Endothelial cell (in vitro differentiated cells): ENCODE data around the gene PDIA5. TPM values are rescaled to one million over a fixed set of nuclear protein-coding genes. Genes with fewer than 3 reads are reported as not detected.

Experiments
- DNase-seq: peaks from one replicate; pipeline ENCODE4 v3.0.0; 2021; ENCODE audit warnings: low spot score
- H3K27ac Mint-ChIP-seq: one replicate; pipeline ENCODE4 v1.8.0; 2021; ENCODE audit warnings: mixed read lengths, inconsistent platforms; ENCODE audit not compliant: unreplicated experiment
- H3K27me3 Mint-ChIP-seq: one replicate; pipeline ENCODE4 v1.8.0; 2021; ENCODE audit warnings: mild to moderate bottlenecking, moderate library complexity, mixed read lengths, inconsistent platforms; ENCODE audit not compliant: unreplicated experiment
- H3K36me3 Mint-ChIP-seq: one replicate; pipeline ENCODE4 v1.8.0; 2021; ENCODE audit warnings: mild to moderate bottlenecking, low read depth, mixed read lengths, inconsistent platforms; ENCODE audit not compliant: unreplicated experiment
- H3K4me1 Mint-ChIP-seq: one replicate; pipeline ENCODE4 v1.8.0; 2021; ENCODE audit warnings: mild to moderate bottlenecking, mixed read lengths, inconsistent platforms; ENCODE audit not compliant: unreplicated experiment
- H3K4me3 Mint-ChIP-seq: one replicate; pipeline ENCODE4 v1.8.0; 2021; ENCODE audit warnings: mild to moderate bottlenecking, mixed read lengths, inconsistent platforms; ENCODE audit not compliant: unreplicated experiment
- H3K9me3 Mint-ChIP-seq: one replicate; pipeline ENCODE4 v1.8.0; 2021; ENCODE audit warnings: mixed read lengths, inconsistent platforms; ENCODE audit not compliant: unreplicated experiment
- CTCF ChIP-seq: fragments of 200-600 bp; sonication (generic); IDR thresholded peaks from one replicate; pipeline ENCODE4 v1.5.0; 2021; ENCODE audit warnings: antibody characterized with exemption; ENCODE audit not compliant: unreplicated experiment
- total RNA-seq: library from RNA; stranded (reverse); fragmentation: NEBNext Ultra II Directional; extraction: Animal tissue kit (Norgen Biotek cat#: 25700); gene quantifications from one replicate; pipeline ENCODE4 v1.2.1, GENCODE V29; 2021; ENCODE audit not compliant: unreplicated experiment

The PDIA5 gene
- total RNA-seq, 1 donor from 2014 or later, result 32.8 TPM

- H3K4me1 Mint-ChIP-seq, result peaks cover 22% of the 10 kb centered on the region
- no peak overlapping the region for H3K4me3 Mint-ChIP-seq
- no peaks in the 10 kb centered on the region for H3K9me3 Mint-ChIP-seq
- no peak overlapping the region for H3K27ac Mint-ChIP-seq
- H3K36me3 Mint-ChIP-seq, result peaks cover 47% of the 10 kb centered on the region
- DNase-seq, result no peak
- no peak for TF ChIP-seq CTCF
- peaks cover 3% of the 10 kb centered on the region for H3K27me3 Mint-ChIP-seq
These were observed 27.9 kb downstream of the PDIA5 start for GRCh38 chr3:123094516-123095313.

- H3K27ac Mint-ChIP-seq, result no peak overlapping the region
These were observed 29.3 kb downstream of the PDIA5 start for GRCh38 chr3:123096126-123096525.

GRCh38 chr3:123096731-123097130 is 29.9 kb downstream of the PDIA5 start:
- Mint-ChIP-seq H3K9me3 (no peaks in the 10 kb centered on the region), H3K27ac (no peak overlapping the region), H3K27me3 (peaks cover 3% of the 10 kb centered on the region), H3K36me3 (peaks cover 38% of the 10 kb centered on the region), H3K4me1 (peaks cover 22% of the 10 kb centered on the region), H3K4me3 (no peak overlapping the region)
- DNase-seq, result no peak
- TF ChIP-seq CTCF, result no peak

More at GRCh38 chr3:123096126-123096525, 29.3 kb downstream of the PDIA5 start:
- Mint-ChIP-seq H3K4me3 (no peak overlapping the region), H3K27me3 (peaks cover 3% of the 10 kb centered on the region), H3K36me3 (peaks cover 44% of the 10 kb centered on the region), H3K4me1 (peaks cover 24% of the 10 kb centered on the region), H3K9me3 (no peaks in the 10 kb centered on the region)
- TF ChIP-seq CTCF, result no peak
- DNase-seq, result no peak

GRCh38 chr3:123098426-123099330 is 31.9 kb downstream of the PDIA5 start:
- DNase-seq, result no peak
- H3K4me3 Mint-ChIP-seq, result peak overlapping the region; percentile 8
- H3K27ac Mint-ChIP-seq, result peak overlapping the region; percentile 11
- H3K4me1 Mint-ChIP-seq, result peaks cover 22% of the 10 kb centered on the region
- H3K27me3 Mint-ChIP-seq, result peaks cover 3% of the 10 kb centered on the region
- H3K36me3 Mint-ChIP-seq, result peaks cover 30% of the 10 kb centered on the region
- no peaks in the 10 kb centered on the region for H3K9me3 Mint-ChIP-seq
- TF ChIP-seq CTCF, result no peak
